ENCODE results near the gene SYVN1. TPM values are rescaled to one million over a fixed set of nuclear protein-coding genes. Genes with fewer than 3 reads are reported as not detected.
"Not testable (repeated sequence)": the region's sequence is repeated elsewhere in the genome, so short reads cannot be mapped to it uniquely, and the experiment has no call there.

The SYVN1 gene
- total RNA-seq, 1 donor from 2014 or later = 49.8 TPM

- no peak for DNase-seq (ENCODE audit: low read depth)
Measured at GRCh38 chr11:65151331-65151899, 17.1 kb upstream of the SYVN1 start.

GRCh38 chr11:65150509-65151299, 16.4 kb upstream of the SYVN1 start:
- peak; percentile 87 for DNase-seq (ENCODE audit: low read depth)

- not testable (repeated sequence) for DNase-seq (ENCODE audit: low read depth)
Measured at GRCh38 chr11:65150131-65150508, 15.8 kb upstream of the SYVN1 start.

DNA sequence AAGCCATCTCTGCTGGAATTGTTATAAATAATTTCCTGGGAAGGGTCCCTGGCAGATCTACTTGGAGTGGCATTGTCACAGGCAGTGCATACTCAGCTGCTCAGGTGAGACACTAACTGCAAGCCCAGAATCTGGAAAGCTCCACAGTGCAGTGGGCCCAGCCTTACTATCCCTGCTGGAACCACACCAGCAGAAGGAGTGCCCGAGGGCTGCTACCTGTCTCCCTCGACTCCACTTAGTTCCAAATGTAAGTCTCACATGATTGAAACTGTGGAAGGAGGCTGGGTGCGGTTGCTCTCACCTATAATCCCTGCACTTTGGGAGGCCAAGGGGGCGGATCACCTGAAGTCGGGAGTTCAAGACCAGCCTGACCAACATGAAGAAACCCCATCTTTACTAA, 14.3 kb upstream of the SYVN1 start:
- DNase-seq (ENCODE audit: low read depth) = no peak

- DNase-seq (ENCODE audit: low read depth) = no peak
Measured at GRCh38 chr11:65147352-65148075, 13.2 kb upstream of the SYVN1 start.

GRCh38 chr11:65141896-65142494, 7.7 kb upstream of the SYVN1 start:
- no peak for DNase-seq (ENCODE audit: low read depth)

DNA sequence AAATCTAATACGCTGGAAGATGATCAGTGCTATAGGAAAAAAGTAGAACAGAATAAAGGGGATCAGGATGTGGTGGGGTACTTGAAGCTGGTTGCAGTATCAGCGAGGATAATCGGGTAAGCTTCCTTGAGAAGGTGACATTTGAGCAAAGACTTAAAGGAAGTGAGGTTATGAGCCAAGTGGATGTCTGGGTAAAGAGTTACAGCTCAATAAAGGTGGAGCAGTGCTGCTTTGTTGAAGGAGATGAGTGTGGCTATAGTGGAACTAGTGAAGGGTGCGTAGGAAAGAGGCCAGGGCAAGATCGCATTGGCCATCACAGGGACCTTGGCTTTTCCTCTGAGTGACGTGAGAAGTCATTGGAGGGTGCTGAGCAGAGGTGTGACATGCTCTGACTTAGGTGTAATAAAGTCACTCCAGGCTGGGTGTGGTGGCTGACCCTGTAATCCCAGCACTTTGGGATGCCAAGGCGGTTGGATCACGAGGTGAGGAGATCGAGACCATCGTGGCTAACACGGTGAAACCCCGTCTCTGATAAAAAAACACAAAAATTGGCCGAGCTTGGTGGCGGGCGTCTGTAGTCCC, 2.3 kb upstream of the SYVN1 start:
- DNase-seq (ENCODE audit: low read depth) = no peak

GRCh38 chr11:65135633-65136145, 1.4 kb upstream of the SYVN1 start:
- DNase-seq (ENCODE audit: low read depth) = no peak

- DNase-seq (ENCODE audit: low read depth) = peak; percentile 98
Measured at GRCh38 chr11:65134952-65135632, 773 bp upstream of the SYVN1 start.

GRCh38 chr11:65133724-65134123, 595 bp downstream of the SYVN1 start:
- no peak for DNase-seq (ENCODE audit: low read depth)

- DNase-seq (ENCODE audit: low read depth) = peak; percentile 40
Measured at GRCh38 chr11:65132988-65133700, 1.2 kb downstream of the SYVN1 start.

DNA sequence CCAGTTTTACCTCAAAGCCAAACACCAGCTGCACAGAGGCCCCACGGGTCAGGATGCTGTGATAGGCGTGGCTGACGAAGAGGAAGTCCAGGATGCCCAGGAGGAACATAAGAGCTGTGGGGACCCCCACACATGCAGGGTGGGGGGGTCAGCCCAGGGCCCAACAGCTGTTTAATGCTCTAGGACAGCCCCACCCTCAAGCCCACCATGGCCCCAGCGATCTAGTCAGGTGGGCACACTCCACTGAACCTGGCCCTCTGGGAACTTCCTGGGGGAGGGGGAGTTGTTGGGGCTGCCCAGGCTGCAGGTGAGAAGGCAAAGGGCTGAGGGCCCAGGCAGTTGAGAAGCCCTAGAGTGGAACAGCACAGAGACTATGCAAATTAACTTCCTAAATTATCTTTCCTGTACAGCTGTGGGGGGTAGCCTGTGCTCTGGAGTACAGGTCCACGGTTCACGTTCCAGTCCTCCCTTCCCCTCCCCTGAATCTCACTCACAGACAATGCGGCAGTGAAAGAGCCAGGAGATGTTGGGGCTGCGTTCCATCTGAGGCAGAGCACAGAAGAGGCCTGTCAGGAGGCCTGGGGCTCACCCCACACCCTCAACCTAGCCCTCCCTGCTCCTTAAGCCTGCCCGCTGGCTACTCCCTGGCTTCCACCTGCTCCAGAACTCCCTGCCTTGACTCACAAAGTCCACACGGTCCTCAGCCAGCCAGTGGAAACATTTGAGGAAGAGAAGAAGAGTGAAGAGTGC, 1.9 kb downstream of the SYVN1 start:
- DNase-seq (ENCODE audit: low read depth) = no peak

- DNase-seq (ENCODE audit: low read depth) = no peak
Measured at GRCh38 chr11:65131895-65132237, 2.5 kb downstream of the SYVN1 start.

- DNase-seq (ENCODE audit: low read depth) = no peak
Measured at GRCh38 chr11:65131417-65131776, 2.9 kb downstream of the SYVN1 start.

GRCh38 chr11:65130631-65131416, 3.5 kb downstream of the SYVN1 start:
- DNase-seq (ENCODE audit: low read depth) = no peak

DNA sequence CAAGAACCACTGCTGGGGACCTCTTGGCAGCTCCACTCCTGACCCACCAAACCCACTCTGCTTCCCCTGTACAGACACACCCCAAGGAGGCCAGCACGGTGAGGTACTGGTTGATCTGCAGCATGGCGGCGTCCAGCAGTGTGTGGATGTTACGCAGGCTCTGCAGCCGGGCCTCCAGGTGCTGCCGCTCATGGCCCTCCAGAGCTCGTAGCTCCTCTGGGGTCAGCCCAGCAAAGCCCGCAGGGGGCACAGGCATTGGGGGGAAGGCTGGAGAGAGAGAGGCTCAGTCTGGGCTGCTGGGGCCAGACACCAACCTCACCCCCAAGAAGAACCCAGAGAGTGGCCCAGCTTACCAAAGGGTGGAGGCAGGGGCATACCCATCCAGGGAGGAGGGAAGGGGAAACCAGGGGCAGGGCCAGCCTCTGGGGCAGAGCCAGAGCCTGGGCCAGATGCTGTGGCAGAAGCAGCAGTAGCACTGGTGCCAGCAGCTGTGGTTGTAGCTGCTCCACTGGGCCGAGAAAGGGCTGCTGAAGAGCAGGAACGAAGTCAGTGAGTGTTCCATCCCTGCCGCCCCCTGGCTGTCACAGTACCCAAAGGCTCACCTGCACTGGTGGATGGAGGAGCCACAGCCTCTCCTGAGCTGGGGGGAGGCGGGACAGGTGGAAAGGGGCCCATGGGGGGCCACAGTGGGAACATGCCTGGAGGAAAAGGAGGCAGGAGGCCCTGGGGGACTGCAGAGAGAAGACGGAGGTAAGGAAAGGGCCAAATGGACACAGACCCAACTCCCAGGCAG, 4.5 kb downstream of the SYVN1 start:
- no peak for DNase-seq (ENCODE audit: low read depth)

DNA sequence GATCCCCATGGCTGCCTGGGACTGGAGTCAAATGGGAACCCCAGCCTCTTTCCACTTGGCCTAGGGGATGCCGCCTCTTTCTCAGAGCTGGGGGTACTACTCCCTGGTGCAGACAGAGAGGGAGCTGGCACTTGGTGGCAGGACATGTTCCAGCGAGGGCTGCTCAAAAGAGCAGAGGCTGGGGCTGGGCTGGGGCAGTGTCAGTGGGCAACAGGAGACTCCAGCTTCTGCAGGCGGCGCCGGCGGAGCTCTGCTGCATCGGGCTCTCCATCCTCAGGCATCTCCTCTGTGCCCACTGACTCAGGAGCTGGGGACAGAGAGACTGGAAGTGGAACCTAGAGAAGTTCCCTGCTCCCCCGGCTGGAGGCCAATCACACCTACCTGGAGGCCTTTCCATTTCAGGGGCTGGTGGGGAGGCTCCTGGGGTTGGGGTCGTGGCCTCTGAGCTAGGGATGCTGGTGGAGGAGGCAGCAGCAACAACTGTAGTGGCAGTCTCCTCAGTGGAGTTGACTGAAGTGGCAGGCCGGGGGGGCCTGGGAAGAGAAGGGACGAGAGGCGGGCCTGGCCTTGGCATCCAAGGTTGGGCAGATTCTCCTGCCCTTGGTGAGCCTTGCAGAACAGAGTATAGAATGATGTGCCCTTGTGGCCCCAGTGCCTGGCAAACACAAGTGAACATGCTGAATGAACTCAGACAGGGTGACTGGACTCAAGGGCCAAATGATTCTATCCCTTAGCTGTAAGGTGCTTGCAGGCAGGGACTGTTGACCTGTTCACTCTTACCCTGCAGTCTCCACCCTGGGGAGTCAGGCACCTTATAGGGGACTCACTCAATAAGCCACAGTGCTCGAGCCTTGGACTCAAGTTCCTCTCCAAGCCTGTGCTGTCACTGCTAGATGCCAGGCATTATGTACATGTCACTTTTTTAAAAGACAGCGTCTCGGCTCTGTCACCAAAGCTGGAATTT, 5.9 kb downstream of the SYVN1 start:
- DNase-seq (ENCODE audit: low read depth) = no peak
